Measurements from ENCODE around the gene MLN.

The MLN gene

GRCh38 chr6:33759887-33760629, 43.7 kb downstream of the MLN start:
- WGBS (ENCODE audit: extremely low coverage, insufficient coverage, low lambda C conversion rate) = no CpG with 5 or more reads among the region's 9 CpGs
- H3K79me1 ChIP-seq (ENCODE audit: low read length) = no peaks in the 10 kb centered on the region
- H2BK120ac ChIP-seq (ENCODE audit: low read depth, low read length) = no peak overlapping the region
- no peak overlapping the region for H3K4me2 ChIP-seq (ENCODE audit: low read length)
- no peak overlapping the region for H2BK15ac ChIP-seq (replicated peaks; ENCODE audit: low read depth)
- H3K23ac ChIP-seq (ENCODE audit: low read length) = no peak overlapping the region
- no peak overlapping the region for H3K4ac ChIP-seq (ENCODE audit: low read depth, low read length)
- no peaks in the 10 kb centered on the region for H3K27me3 ChIP-seq (ENCODE audit: insufficient read depth, low read length, poor library complexity)
- H3K56ac ChIP-seq (ENCODE audit: low read length) = no peak overlapping the region
- no peak overlapping the region for H2BK5ac ChIP-seq (ENCODE audit: low read length)
- no peak overlapping the region for H3K18ac ChIP-seq (ENCODE audit: low read length)
- DNase-seq = no peak
- H3K27ac ChIP-seq (ENCODE audit: low read depth, low read length) = no peak overlapping the region
- H3K4me1 ChIP-seq (ENCODE audit: control insufficient read depth, low read depth, low read length) = no peaks in the 10 kb centered on the region
- no peak overlapping the region for H4K8ac ChIP-seq (ENCODE audit: low read depth, low read length)
- H3K36me3 ChIP-seq (ENCODE audit: control insufficient read depth, insufficient read depth, low read length) = no peaks in the 10 kb centered on the region
- H4K5ac ChIP-seq (ENCODE audit: low read length) = no peak overlapping the region
- H3K9ac ChIP-seq (ENCODE audit: low read length) = no peak overlapping the region
- no peaks in the 10 kb centered on the region for H3K79me2 ChIP-seq (ENCODE audit: control insufficient read depth, insufficient read depth, low read length)
- H3K4me3 ChIP-seq (ENCODE audit: low read length) = no peak overlapping the region
- H2AK5ac ChIP-seq (ENCODE audit: low read length) = no peak overlapping the region

GRCh38 chr6:33758815-33759216, 45.0 kb downstream of the MLN start:
- H2AK5ac ChIP-seq (ENCODE audit: low read length) = no peak overlapping the region
- no peak overlapping the region for H3K4me3 ChIP-seq (ENCODE audit: low read length)
- no peak overlapping the region for H4K8ac ChIP-seq (ENCODE audit: low read depth, low read length)
- no peak overlapping the region for H3K4ac ChIP-seq (ENCODE audit: low read depth, low read length)
- no peak overlapping the region for H3K4me2 ChIP-seq (ENCODE audit: low read length)
- H3K79me2 ChIP-seq (ENCODE audit: control insufficient read depth, insufficient read depth, low read length) = no peaks in the 10 kb centered on the region
- no peaks in the 10 kb centered on the region for H3K79me1 ChIP-seq (ENCODE audit: low read length)
- no peak overlapping the region for H3K27ac ChIP-seq (ENCODE audit: low read depth, low read length)
- no peak overlapping the region for H2BK5ac ChIP-seq (ENCODE audit: low read length)
- DNase-seq = no peak
- H3K56ac ChIP-seq (ENCODE audit: low read length) = no peak overlapping the region
- no peaks in the 10 kb centered on the region for H3K4me1 ChIP-seq (ENCODE audit: control insufficient read depth, low read depth, low read length)
- H4K5ac ChIP-seq (ENCODE audit: low read length) = no peak overlapping the region
- no peak overlapping the region for H3K23ac ChIP-seq (ENCODE audit: low read length)
- no peak overlapping the region for H3K18ac ChIP-seq (ENCODE audit: low read length)
- H2BK120ac ChIP-seq (ENCODE audit: low read depth, low read length) = no peak overlapping the region
- H3K27me3 ChIP-seq (ENCODE audit: insufficient read depth, low read length, poor library complexity) = no peaks in the 10 kb centered on the region
- WGBS (ENCODE audit: extremely low coverage, insufficient coverage, low lambda C conversion rate) = no CpG with 5 or more reads among the region's 7 CpGs
- no peaks in the 10 kb centered on the region for H3K36me3 ChIP-seq (ENCODE audit: control insufficient read depth, insufficient read depth, low read length)
- H2BK15ac ChIP-seq (replicated peaks; ENCODE audit: low read depth) = no peak overlapping the region
- H3K9ac ChIP-seq (ENCODE audit: low read length) = no peak overlapping the region

- no CpG with 5 or more reads among the region's 10 CpGs for WGBS (ENCODE audit: extremely low coverage, insufficient coverage, low lambda C conversion rate)
- no peak overlapping the region for H3K4me3 ChIP-seq (ENCODE audit: low read length)
- H3K18ac ChIP-seq (ENCODE audit: low read length) = no peak overlapping the region
- H2BK5ac ChIP-seq (ENCODE audit: low read length) = no peak overlapping the region
- no peaks in the 10 kb centered on the region for H3K36me3 ChIP-seq (ENCODE audit: control insufficient read depth, insufficient read depth, low read length)
- H3K4ac ChIP-seq (ENCODE audit: low read depth, low read length) = no peak overlapping the region
- no peak overlapping the region for H2BK120ac ChIP-seq (ENCODE audit: low read depth, low read length)
- no peak overlapping the region for H4K8ac ChIP-seq (ENCODE audit: low read depth, low read length)
- no peaks in the 10 kb centered on the region for H3K79me2 ChIP-seq (ENCODE audit: control insufficient read depth, insufficient read depth, low read length)
- no peak overlapping the region for H3K9ac ChIP-seq (ENCODE audit: low read length)
- H2BK15ac ChIP-seq (replicated peaks; ENCODE audit: low read depth) = no peak overlapping the region
- no peak overlapping the region for H3K27ac ChIP-seq (ENCODE audit: low read depth, low read length)
- no peak for DNase-seq
- no peaks in the 10 kb centered on the region for H3K27me3 ChIP-seq (ENCODE audit: insufficient read depth, low read length, poor library complexity)
- no peaks in the 10 kb centered on the region for H3K79me1 ChIP-seq (ENCODE audit: low read length)
- no peak overlapping the region for H3K23ac ChIP-seq (ENCODE audit: low read length)
- H3K4me2 ChIP-seq (ENCODE audit: low read length) = no peak overlapping the region
- H2AK5ac ChIP-seq (ENCODE audit: low read length) = no peak overlapping the region
- no peaks in the 10 kb centered on the region for H3K4me1 ChIP-seq (ENCODE audit: control insufficient read depth, low read depth, low read length)
- no peak overlapping the region for H3K56ac ChIP-seq (ENCODE audit: low read length)
- H4K5ac ChIP-seq (ENCODE audit: low read length) = no peak overlapping the region
Observed at GRCh38 chr6:33757906-33758305, 45.9 kb downstream of the MLN start.

- H3K23ac ChIP-seq (ENCODE audit: low read length) = no peak overlapping the region
- WGBS (ENCODE audit: extremely low coverage, insufficient coverage, low lambda C conversion rate) = no CpG with 5 or more reads among the region's 3 CpGs
Observed at GRCh38 chr6:33757113-33757512, 46.7 kb downstream of the MLN start.

GRCh38 chr6:33756211-33756954, 47.4 kb downstream of the MLN start:
- Histone ChIP-seq H3K56ac (ENCODE audit: low read length) (no peak overlapping the region), H3K4me3 (ENCODE audit: low read length) (no peak overlapping the region), H3K79me2 (ENCODE audit: control insufficient read depth, insufficient read depth, low read length) (no peaks in the 10 kb centered on the region), H3K4me2 (ENCODE audit: low read length) (no peak overlapping the region), H4K5ac (ENCODE audit: low read length) (no peak overlapping the region), H3K4ac (ENCODE audit: low read depth, low read length) (no peak overlapping the region), H3K4me1 (ENCODE audit: control insufficient read depth, low read depth, low read length) (no peaks in the 10 kb centered on the region), H2BK120ac (ENCODE audit: low read depth, low read length) (no peak overlapping the region), H3K79me1 (ENCODE audit: low read length) (no peaks in the 10 kb centered on the region), H4K8ac (ENCODE audit: low read depth, low read length) (no peak overlapping the region), H3K27ac (ENCODE audit: low read depth, low read length) (no peak overlapping the region), H3K23ac (ENCODE audit: low read length) (no peak overlapping the region), H2BK5ac (ENCODE audit: low read length) (no peak overlapping the region), H2AK5ac (ENCODE audit: low read length) (no peak overlapping the region), H3K9ac (ENCODE audit: low read length) (no peak overlapping the region), H3K27me3 (ENCODE audit: insufficient read depth, low read length, poor library complexity) (no peaks in the 10 kb centered on the region), H3K36me3 (ENCODE audit: control insufficient read depth, insufficient read depth, low read length) (no peaks in the 10 kb centered on the region), H3K18ac (ENCODE audit: low read length) (no peak overlapping the region), H2BK15ac (replicated peaks; ENCODE audit: low read depth) (no peak overlapping the region)
- no CpG with 5 or more reads among the region's 12 CpGs for WGBS (ENCODE audit: extremely low coverage, insufficient coverage, low lambda C conversion rate)
- no peak for DNase-seq

More at GRCh38 chr6:33757113-33757512, 46.7 kb downstream of the MLN start:
- H2BK15ac ChIP-seq (replicated peaks; ENCODE audit: low read depth) = no peak overlapping the region
- no peaks in the 10 kb centered on the region for H3K27me3 ChIP-seq (ENCODE audit: insufficient read depth, low read length, poor library complexity)
- H3K4me3 ChIP-seq (ENCODE audit: low read length) = no peak overlapping the region
- no peak overlapping the region for H3K4me2 ChIP-seq (ENCODE audit: low read length)
- no peaks in the 10 kb centered on the region for H3K79me2 ChIP-seq (ENCODE audit: control insufficient read depth, insufficient read depth, low read length)
- no peak overlapping the region for H3K27ac ChIP-seq (ENCODE audit: low read depth, low read length)
- H3K9ac ChIP-seq (ENCODE audit: low read length) = no peak overlapping the region
- no peak overlapping the region for H3K4ac ChIP-seq (ENCODE audit: low read depth, low read length)
- H2BK120ac ChIP-seq (ENCODE audit: low read depth, low read length) = no peak overlapping the region
- no peak overlapping the region for H4K5ac ChIP-seq (ENCODE audit: low read length)
- no peak overlapping the region for H3K18ac ChIP-seq (ENCODE audit: low read length)
- no peaks in the 10 kb centered on the region for H3K79me1 ChIP-seq (ENCODE audit: low read length)
- no peak overlapping the region for H2AK5ac ChIP-seq (ENCODE audit: low read length)
- no peaks in the 10 kb centered on the region for H3K36me3 ChIP-seq (ENCODE audit: control insufficient read depth, insufficient read depth, low read length)
- no peak overlapping the region for H4K8ac ChIP-seq (ENCODE audit: low read depth, low read length)
- no peak for DNase-seq
- H3K56ac ChIP-seq (ENCODE audit: low read length) = no peak overlapping the region
- no peak overlapping the region for H2BK5ac ChIP-seq (ENCODE audit: low read length)
- H3K4me1 ChIP-seq (ENCODE audit: control insufficient read depth, low read depth, low read length) = no peaks in the 10 kb centered on the region
